ENCODE results near the gene NKAIN2. TPM values are rescaled to one million over a fixed set of nuclear protein-coding genes. Genes with fewer than 3 reads are reported as not detected.

Gene NKAIN2
- total RNA-seq, 1 experiment from 2014 or later = not detected

DNA sequence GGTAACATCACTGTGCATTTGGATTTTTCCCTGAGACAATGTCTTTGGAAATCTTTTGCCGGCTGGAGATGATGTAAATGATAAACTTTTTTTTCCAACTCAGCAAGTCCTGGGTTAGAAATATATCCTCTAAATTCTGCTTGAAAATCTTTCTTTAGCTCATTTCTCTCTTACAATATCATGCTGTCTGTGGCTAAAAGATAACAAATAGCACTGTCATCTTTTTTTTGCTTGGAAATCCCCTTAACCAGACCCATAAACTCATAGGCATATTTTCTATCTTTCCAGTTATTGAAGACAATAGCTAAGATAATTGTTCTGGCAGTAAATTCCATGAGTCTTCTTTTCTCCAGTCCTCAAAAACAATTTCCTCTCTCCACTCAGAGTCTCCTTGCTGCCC, 481.5 kb downstream of the NKAIN2 start:
- Histone ChIP-seq H3K9me3 (ENCODE audit: control insufficient read depth in 1 of 2, insufficient read depth in 1 of 2, low read depth in 1 of 2, low read length in 2 of 2) (no peaks in the 10 kb centered on the region), H3K9me2 (ENCODE audit: insufficient read depth) (no peaks in the 10 kb centered on the region), H3K79me2 (ENCODE audit: insufficient read depth, low read length) (no peaks in the 10 kb centered on the region), H3K36me3 (ENCODE audit: control insufficient read depth in 1 of 2, insufficient read depth in 2 of 2, low read length in 2 of 2) (no peaks in the 10 kb centered on the region), H3K9ac (ENCODE audit: low read length) (no peak overlapping the region), H3K27me3 (ENCODE audit: insufficient read depth, low read length) (no peaks in the 10 kb centered on the region), H4K20me1 (ENCODE audit: insufficient read depth) (no peaks in the 10 kb centered on the region), H3K4me3 (replicated peaks in 1 of 2; ENCODE audit: low read depth in 1 of 2, low read length in 2 of 2) (no peak overlapping the region), H2AFZ (ENCODE audit: low read depth, low read length, poor library complexity, severe bottlenecking) (no peak overlapping the region), H3K4me2 (ENCODE audit: low read length) (no peak overlapping the region), H3K4me1 (ENCODE audit: control insufficient read depth in 1 of 2, insufficient read depth in 2 of 2, low read length in 2 of 2) (no peaks in the 10 kb centered on the region), H3K27ac (ENCODE audit: low read depth, low read length) (no peak overlapping the region)
- ChIA-PET RAD21 (ENCODE audit: low non-redundant PET in 1 of 2, low total read pairs in 2 of 2, uncharacterized antibody in 2 of 2, unreplicated experiment in 2 of 2) (no interaction called here), CTCF (no interaction called here), POLR2A (no interaction called here)
- TF ChIP-seq CBX3 (IDR thresholded peaks at IDR 0.05; ENCODE audit: low read depth) = no peak
- TF ChIP-seq FOSL1 (IDR thresholded peaks at IDR 0.05; ENCODE audit: low read depth) = no peak
- no peak for TF ChIP-seq ATF3 (IDR thresholded peaks at IDR 0.05)
- TF ChIP-seq CEBPB (IDR thresholded peaks at IDR 0.05; ENCODE audit: low read depth) = no peak
- no peak for TF ChIP-seq POLR2A (IDR thresholded peaks at IDR 0.05; ENCODE audit: borderline replicate concordance, extremely low read depth, insufficient read depth, insufficient read length)
- TF ChIP-seq, protein P1, sequence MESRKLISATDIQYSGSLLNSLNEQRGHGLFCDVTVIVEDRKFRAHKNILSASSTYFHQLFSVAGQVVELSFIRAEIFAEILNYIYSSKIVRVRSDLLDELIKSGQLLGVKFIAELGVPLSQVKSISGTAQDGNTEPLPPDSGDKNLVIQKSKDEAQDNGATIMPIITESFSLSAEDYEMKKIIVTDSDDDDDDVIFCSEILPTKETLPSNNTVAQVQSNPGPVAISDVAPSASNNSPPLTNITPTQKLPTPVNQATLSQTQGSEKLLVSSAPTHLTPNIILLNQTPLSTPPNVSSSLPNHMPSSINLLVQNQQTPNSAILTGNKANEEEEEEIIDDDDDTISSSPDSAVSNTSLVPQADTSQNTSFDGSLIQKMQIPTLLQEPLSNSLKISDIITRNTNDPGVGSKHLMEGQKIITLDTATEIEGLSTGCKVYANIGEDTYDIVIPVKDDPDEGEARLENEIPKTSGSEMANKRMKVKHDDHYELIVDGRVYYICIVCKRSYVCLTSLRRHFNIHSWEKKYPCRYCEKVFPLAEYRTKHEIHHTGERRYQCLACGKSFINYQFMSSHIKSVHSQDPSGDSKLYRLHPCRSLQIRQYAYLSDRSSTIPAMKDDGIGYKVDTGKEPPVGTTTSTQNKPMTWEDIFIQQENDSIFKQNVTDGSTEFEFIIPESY (IDR thresholded peaks at IDR 0.05; ENCODE audit: extremely low read depth, insufficient replicate concordance, low read length) = no peak
- TF ChIP-seq, protein P2, sequence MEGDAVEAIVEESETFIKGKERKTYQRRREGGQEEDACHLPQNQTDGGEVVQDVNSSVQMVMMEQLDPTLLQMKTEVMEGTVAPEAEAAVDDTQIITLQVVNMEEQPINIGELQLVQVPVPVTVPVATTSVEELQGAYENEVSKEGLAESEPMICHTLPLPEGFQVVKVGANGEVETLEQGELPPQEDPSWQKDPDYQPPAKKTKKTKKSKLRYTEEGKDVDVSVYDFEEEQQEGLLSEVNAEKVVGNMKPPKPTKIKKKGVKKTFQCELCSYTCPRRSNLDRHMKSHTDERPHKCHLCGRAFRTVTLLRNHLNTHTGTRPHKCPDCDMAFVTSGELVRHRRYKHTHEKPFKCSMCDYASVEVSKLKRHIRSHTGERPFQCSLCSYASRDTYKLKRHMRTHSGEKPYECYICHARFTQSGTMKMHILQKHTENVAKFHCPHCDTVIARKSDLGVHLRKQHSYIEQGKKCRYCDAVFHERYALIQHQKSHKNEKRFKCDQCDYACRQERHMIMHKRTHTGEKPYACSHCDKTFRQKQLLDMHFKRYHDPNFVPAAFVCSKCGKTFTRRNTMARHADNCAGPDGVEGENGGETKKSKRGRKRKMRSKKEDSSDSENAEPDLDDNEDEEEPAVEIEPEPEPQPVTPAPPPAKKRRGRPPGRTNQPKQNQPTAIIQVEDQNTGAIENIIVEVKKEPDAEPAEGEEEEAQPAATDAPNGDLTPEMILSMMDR (IDR thresholded peaks at IDR 0.05 in 2 of 3, conservative IDR thresholded peaks at IDR 0.05 in 1 of 3; ENCODE audit: borderline replicate concordance in 1 of 3, insufficient read depth in 1 of 3, low read depth in 2 of 3, low read length in 2 of 3) = no peak
- no peak for TF ChIP-seq ZNF274 (IDR thresholded peaks at IDR 0.05; ENCODE audit: low read depth, low read length)
- no peak for TF ChIP-seq TCF7L2 (IDR thresholded peaks at IDR 0.05; ENCODE audit: borderline replicate concordance, extremely low read depth, insufficient read depth, insufficient read length)
- TF ChIP-seq, protein P3, sequence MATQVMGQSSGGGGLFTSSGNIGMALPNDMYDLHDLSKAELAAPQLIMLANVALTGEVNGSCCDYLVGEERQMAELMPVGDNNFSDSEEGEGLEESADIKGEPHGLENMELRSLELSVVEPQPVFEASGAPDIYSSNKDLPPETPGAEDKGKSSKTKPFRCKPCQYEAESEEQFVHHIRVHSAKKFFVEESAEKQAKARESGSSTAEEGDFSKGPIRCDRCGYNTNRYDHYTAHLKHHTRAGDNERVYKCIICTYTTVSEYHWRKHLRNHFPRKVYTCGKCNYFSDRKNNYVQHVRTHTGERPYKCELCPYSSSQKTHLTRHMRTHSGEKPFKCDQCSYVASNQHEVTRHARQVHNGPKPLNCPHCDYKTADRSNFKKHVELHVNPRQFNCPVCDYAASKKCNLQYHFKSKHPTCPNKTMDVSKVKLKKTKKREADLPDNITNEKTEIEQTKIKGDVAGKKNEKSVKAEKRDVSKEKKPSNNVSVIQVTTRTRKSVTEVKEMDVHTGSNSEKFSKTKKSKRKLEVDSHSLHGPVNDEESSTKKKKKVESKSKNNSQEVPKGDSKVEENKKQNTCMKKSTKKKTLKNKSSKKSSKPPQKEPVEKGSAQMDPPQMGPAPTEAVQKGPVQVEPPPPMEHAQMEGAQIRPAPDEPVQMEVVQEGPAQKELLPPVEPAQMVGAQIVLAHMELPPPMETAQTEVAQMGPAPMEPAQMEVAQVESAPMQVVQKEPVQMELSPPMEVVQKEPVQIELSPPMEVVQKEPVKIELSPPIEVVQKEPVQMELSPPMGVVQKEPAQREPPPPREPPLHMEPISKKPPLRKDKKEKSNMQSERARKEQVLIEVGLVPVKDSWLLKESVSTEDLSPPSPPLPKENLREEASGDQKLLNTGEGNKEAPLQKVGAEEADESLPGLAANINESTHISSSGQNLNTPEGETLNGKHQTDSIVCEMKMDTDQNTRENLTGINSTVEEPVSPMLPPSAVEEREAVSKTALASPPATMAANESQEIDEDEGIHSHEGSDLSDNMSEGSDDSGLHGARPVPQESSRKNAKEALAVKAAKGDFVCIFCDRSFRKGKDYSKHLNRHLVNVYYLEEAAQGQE (IDR thresholded peaks at IDR 0.05; ENCODE audit: low read depth) = no peak
- TF ChIP-seq SP1 (IDR thresholded peaks at IDR 0.05; ENCODE audit: low read depth) = no peak
- no peak for TF ChIP-seq ELF1 (IDR thresholded peaks at IDR 0.05; ENCODE audit: borderline replicate concordance, low read depth)
- no peak for TF ChIP-seq SRF (IDR thresholded peaks at IDR 0.05; ENCODE audit: low read depth)
- TF ChIP-seq EZH2phosphoT487 (IDR thresholded peaks at IDR 0.05; ENCODE audit: borderline replicate concordance) = no peak
- TF ChIP-seq YY1 (IDR thresholded peaks at IDR 0.05; ENCODE audit: extremely low read depth, insufficient replicate concordance, low read depth, low read length) = no peak
- no peak for TF ChIP-seq JUND (IDR thresholded peaks at IDR 0.05)
- no peak for TF ChIP-seq EZH2 (IDR thresholded peaks at IDR 0.05)
- no peak for TF ChIP-seq SIN3A (IDR thresholded peaks at IDR 0.05; ENCODE audit: low read depth)
- no peak for TF ChIP-seq POLR2AphosphoS5 (IDR thresholded peaks at IDR 0.05; ENCODE audit: low read depth, low read length)
- intact Hi-C loops (cut with micrococcal nuclease) = no loop called here
- no TSS peak for BruUV-seq (replicated peaks)
- DNase-seq (ENCODE audit: low read depth, low spot score) (no peak), ATAC-seq (no peak)
